Neural progenitor cell (in vitro differentiated cells): Measurements from ENCODE around the gene TMEM176B.

Source experiments
- CTCF ChIP-seq: fragments of 200-600 bp; sonication (generic); IDR thresholded peaks from 2 replicates; pipeline ENCODE4 v1.5.1; 2017; ENCODE audit warnings: antibody characterized with exemption, mild to moderate bottlenecking
- EZH2 ChIP-seq: fragments of 200-600 bp; sonication (generic); IDR thresholded peaks from 2 replicates; pipeline ENCODE4 v1.6.1; 2017; ENCODE audit warnings: antibody characterized with exemption, mild to moderate bottlenecking, moderate library complexity
- EZH2phosphoT487 ChIP-seq: fragments of 200-600 bp; sonication (generic); IDR thresholded peaks from 2 replicates; pipeline ENCODE4 v1.6.1; 2017; ENCODE audit warnings: antibody characterized with exemption

GRCh38 chr7:150791746-150792452 is 8.3 kb downstream of the TMEM176B start:
- TF ChIP-seq CTCF (no peak), EZH2 (no peak), EZH2phosphoT487 (no peak)
